Smooth muscle cell (in vitro differentiated cells): Measurements from ENCODE around the gene PDE9A. TPM values are rescaled to one million over a fixed set of nuclear protein-coding genes. Genes with fewer than 3 reads are reported as not detected.

Source experiments
- DNase-seq: peaks from one replicate; lab custom pipeline; 2025; ENCODE audit not compliant: unreplicated experiment; lab: John Stamatoyannopoulos, UW
- H2AFZ ChIP-seq: fragments of 200-600 bp; sonication (generic); 2 replicates; pipeline ENCODE4 v1.6.0; 2016; ENCODE audit warnings: antibody characterized with exemption, low read depth, mild to moderate bottlenecking
- H3F3A ChIP-seq: fragments of 200-600 bp; sonication (generic); 2 replicates; pipeline ENCODE4 v1.6.0; 2017; ENCODE audit warnings: antibody characterized with exemption, low read depth
- H3K27ac ChIP-seq: fragments of 200-600 bp; sonication (generic); 2 replicates; pipeline ENCODE4 v1.5.1; 2016; ENCODE audit warnings: low read depth, mild to moderate bottlenecking
- H3K27me3 ChIP-seq: fragments of 200-600 bp; sonication (generic); 2 replicates; pipeline ENCODE4 v1.6.1; 2016; ENCODE audit warnings: low read depth, mild to moderate bottlenecking
- H3K36me3 ChIP-seq: fragments of 200-600 bp; sonication (generic); 2 replicates; pipeline ENCODE4 v1.5.1; 2016; ENCODE audit warnings: low read depth
- H3K4me1 ChIP-seq: fragments of 200-600 bp; sonication (generic); 2 replicates; pipeline ENCODE4 v1.5.1; 2016; ENCODE audit warnings: low read depth
- H3K4me2 ChIP-seq: fragments of 200-600 bp; sonication (generic); 2 replicates; pipeline ENCODE4 v1.6.0; 2016; ENCODE audit warnings: mild to moderate bottlenecking
- H3K4me3 ChIP-seq: fragments of 200-600 bp; sonication (generic); 2 replicates; pipeline ENCODE4 v1.5.1; 2016; ENCODE audit warnings: mild to moderate bottlenecking
- H3K79me2 ChIP-seq: fragments of 200-600 bp; sonication (generic); 2 replicates; pipeline ENCODE4 v1.6.0; 2016; ENCODE audit warnings: low read depth, mild to moderate bottlenecking
- H3K9ac ChIP-seq: fragments of 200-600 bp; sonication (generic); 2 replicates; pipeline ENCODE4 v1.6.0; 2016; ENCODE audit warnings: low read depth
- H3K9me3 ChIP-seq: fragments of 200-600 bp; sonication (generic); replicated peaks from 2 replicates; pipeline ENCODE4 v1.5.1; 2016; ENCODE audit warnings: low read depth
- H4K20me1 ChIP-seq: fragments of 200-600 bp; sonication (generic); 2 replicates; pipeline ENCODE4 v1.6.0; 2016; ENCODE audit warnings: low read depth
- WGBS: methylation state at CpG from one replicate; pipeline ENCODE4 v1.1.7; 2016; ENCODE audit warnings: low lambda C conversion rate; 5-methylcytosine and 5-hydroxymethylcytosine counted together
- polyA plus RNA-seq: library from polyadenylated mRNA; unstranded; fragments of >200 nt; fragmentation: Nextera tagmentation; extraction: Ambion mirVana; gene quantifications from 2 replicates; pipeline ENCODE4 v1.2.1, GENCODE V29; 2016
- total RNA-seq: library from RNA; depleted of rRNA; stranded (reverse); fragments of >200 nt; gene quantifications from 2 replicates; pipeline ENCODE4 v1.2.3, GENCODE V29; 2014
- TF ChIP-seq, protein P1 (sequence below): fragments of 200-600 bp; sonication (generic); IDR thresholded peaks from 2 replicates; pipeline ENCODE4 v1.5.1; 2017; ENCODE audit warnings: borderline replicate concordance, mild to moderate bottlenecking, antibody characterized with exemption; ENCODE audit not compliant: insufficient read depth, poor library complexity, severe bottlenecking

Gene PDE9A
- total and polyA plus RNA-seq, 2 experiments from 2014 or later = 4.3 to 12.3 TPM

DNA sequence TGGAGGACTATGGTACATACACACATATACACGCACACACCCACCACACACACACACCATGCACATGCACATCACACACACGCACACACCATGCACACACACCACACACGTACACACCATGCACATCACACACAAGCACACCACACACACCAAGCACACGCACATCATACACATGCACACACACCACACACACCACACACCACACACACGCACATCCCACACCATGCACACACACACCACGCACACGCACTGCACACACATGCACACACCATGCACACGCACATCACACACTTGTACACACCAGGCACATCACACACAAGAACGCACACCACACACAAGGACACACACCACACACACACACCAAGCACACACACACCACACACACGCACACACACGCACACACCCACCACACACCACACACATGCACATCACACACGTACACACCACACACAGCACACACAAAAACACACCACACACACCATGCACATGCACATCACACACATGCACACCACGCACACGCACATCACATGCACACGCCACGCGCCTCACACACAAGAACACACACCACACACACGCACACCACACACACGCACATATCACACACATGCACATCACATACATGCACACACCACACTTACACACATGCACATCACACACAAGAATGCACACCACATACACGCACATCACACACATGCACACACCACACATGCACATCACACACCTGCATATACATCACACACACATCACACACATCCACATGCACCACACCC, 9.2 kb downstream of the PDE9A start:
- Histone ChIP-seq H3K4me3 (no peak overlapping the region), H3K79me2 (no peaks in the 10 kb centered on the region), H3K9me3 (no peaks in the 10 kb centered on the region), H4K20me1 (peaks cover 66% of the 10 kb centered on the region), H3K27me3 (no peaks in the 10 kb centered on the region), H3K4me1 (no peaks in the 10 kb centered on the region), H3K9ac (no peak overlapping the region), H2AFZ (no peak overlapping the region), H3K4me2 (no peak overlapping the region), H3K36me3 (no peaks in the 10 kb centered on the region), H3F3A (no peaks in the 10 kb centered on the region), H3K27ac (no peak overlapping the region)
- TF ChIP-seq, protein P1, sequence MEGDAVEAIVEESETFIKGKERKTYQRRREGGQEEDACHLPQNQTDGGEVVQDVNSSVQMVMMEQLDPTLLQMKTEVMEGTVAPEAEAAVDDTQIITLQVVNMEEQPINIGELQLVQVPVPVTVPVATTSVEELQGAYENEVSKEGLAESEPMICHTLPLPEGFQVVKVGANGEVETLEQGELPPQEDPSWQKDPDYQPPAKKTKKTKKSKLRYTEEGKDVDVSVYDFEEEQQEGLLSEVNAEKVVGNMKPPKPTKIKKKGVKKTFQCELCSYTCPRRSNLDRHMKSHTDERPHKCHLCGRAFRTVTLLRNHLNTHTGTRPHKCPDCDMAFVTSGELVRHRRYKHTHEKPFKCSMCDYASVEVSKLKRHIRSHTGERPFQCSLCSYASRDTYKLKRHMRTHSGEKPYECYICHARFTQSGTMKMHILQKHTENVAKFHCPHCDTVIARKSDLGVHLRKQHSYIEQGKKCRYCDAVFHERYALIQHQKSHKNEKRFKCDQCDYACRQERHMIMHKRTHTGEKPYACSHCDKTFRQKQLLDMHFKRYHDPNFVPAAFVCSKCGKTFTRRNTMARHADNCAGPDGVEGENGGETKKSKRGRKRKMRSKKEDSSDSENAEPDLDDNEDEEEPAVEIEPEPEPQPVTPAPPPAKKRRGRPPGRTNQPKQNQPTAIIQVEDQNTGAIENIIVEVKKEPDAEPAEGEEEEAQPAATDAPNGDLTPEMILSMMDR = no peak
- no peak for DNase-seq
- 95% methylated on average over 15 of the region's 20 CpGs for WGBS

- no peak overlapping the region for H3K4me3 ChIP-seq
- H3K4me1 ChIP-seq = no peaks in the 10 kb centered on the region
- WGBS = 97% methylated on average over 18 of the region's 18 CpGs
- H2AFZ ChIP-seq = no peak overlapping the region
- peaks cover 60% of the 10 kb centered on the region for H4K20me1 ChIP-seq
- DNase-seq = no peak
- no peaks in the 10 kb centered on the region for H3K79me2 ChIP-seq
- no peak overlapping the region for H3K9ac ChIP-seq
- TF ChIP-seq, protein P1 = no peak
- H3K9me3 ChIP-seq = no peaks in the 10 kb centered on the region
- no peaks in the 10 kb centered on the region for H3K36me3 ChIP-seq
- H3F3A ChIP-seq = no peaks in the 10 kb centered on the region
- H3K27ac ChIP-seq = no peak overlapping the region
- no peaks in the 10 kb centered on the region for H3K27me3 ChIP-seq
- H3K4me2 ChIP-seq = no peak overlapping the region
Observed at GRCh38 chr21:42663200-42663750, 9.9 kb downstream of the PDE9A start.

- no peak overlapping the region for H3K4me3 ChIP-seq
- H3K9me3 ChIP-seq = no peaks in the 10 kb centered on the region
- no peak for DNase-seq
- H3K9ac ChIP-seq = no peak overlapping the region
- no peak overlapping the region for H3K27ac ChIP-seq
- H2AFZ ChIP-seq = no peak overlapping the region
- H3K27me3 ChIP-seq = no peaks in the 10 kb centered on the region
- TF ChIP-seq, protein P1 = no peak
- no peaks in the 10 kb centered on the region for H3K36me3 ChIP-seq
- no peaks in the 10 kb centered on the region for H3F3A ChIP-seq
- WGBS = 96% methylated on average over 15 of the region's 15 CpGs
- no peaks in the 10 kb centered on the region for H3K79me2 ChIP-seq
- H3K4me2 ChIP-seq = no peak overlapping the region
- H4K20me1 ChIP-seq = peaks cover 53% of the 10 kb centered on the region
- H3K4me1 ChIP-seq = no peaks in the 10 kb centered on the region
Observed at GRCh38 chr21:42663860-42664535, 10.6 kb downstream of the PDE9A start.
